ENCODE measurements around the gene GAS6.

DNA sequence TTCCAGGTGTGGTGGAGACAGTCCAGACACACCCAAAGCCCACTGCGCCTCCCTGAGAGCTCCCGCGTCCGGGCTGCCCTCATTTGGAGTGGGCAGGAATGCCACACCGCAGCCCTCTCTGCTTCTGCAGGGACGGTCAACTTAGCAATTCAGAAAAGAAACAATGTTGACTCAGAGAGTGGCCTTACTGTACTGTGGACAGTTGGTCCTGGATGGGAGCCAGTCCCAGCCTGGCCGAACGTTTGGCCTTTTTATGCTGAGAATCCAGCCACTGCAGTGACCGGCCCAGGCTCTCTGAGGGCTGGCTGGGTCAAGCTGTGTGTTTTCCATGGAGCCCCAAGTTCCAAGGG lies 7.2 kb downstream of the GAS6 start:
- TF ChIP-seq CTCF (IDR thresholded peaks at IDR 0.05) (no peak), POLR2A (IDR thresholded peaks at IDR 0.05) (no peak)

Data from uterus (tissue), 2 donors.